Ishikawa (cell line): ENCODE measurements around the gene ARID3B.

Source experiments
- CREB1 ChIP-seq: IDR thresholded peaks from 2 replicates; pipeline ENCODE4 v1.6.1; 2012; ENCODE audit warnings: low read depth
- EP300 ChIP-seq: IDR thresholded peaks from 2 replicates; pipeline ENCODE4 v1.6.1; 2012; ENCODE audit warnings: borderline replicate concordance
- MAX ChIP-seq: IDR thresholded peaks from 2 replicates; pipeline ENCODE4 v1.6.1; 2012
- RAD21 ChIP-seq: IDR thresholded peaks from 2 replicates; pipeline ENCODE4 v1.6.1; 2012; ENCODE audit warnings: low read depth
- TAF1 ChIP-seq: IDR thresholded peaks from 2 replicates; pipeline ENCODE4 v1.6.1; 2012; ENCODE audit warnings: low read depth, mild to moderate bottlenecking

- TF ChIP-seq TAF1 (no peak), CREB1 (no peak), MAX (no peak), RAD21 (no peak), EP300 (no peak)
These were observed 90.0 kb downstream of the ARID3B start for GRCh38 chr15:74631087-74631385.
